HG02571 (cell line): Measurements from ENCODE around the gene SUCLG1.

Experiments
- ATAC-seq: cut with Tn5 transposase; IDR thresholded peaks from one replicate; pipeline ENCODE4 v1.9.1; 2021; ENCODE audit warnings: mild to moderate bottlenecking, moderate library complexity; ENCODE audit not compliant: unreplicated experiment

SUCLG1 gene

GRCh38 chr2:84467389-84467788, 8.3 kb upstream of the SUCLG1 start:
- ATAC-seq: no peak

- no peak for ATAC-seq
These were observed 2.2 kb upstream of the SUCLG1 start for GRCh38 chr2:84461310-84461709.

- no peak for ATAC-seq
These were observed 1.6 kb upstream of the SUCLG1 start for GRCh38 chr2:84460670-84461069.

- ATAC-seq: no peak
These were observed 907 bp upstream of the SUCLG1 start for GRCh38 chr2:84459944-84460429.

- ATAC-seq: peak; percentile 28
These were observed 496 bp downstream of the SUCLG1 start for GRCh38 chr2:84458551-84459017.

- ATAC-seq: no peak
These were observed 1.4 kb downstream of the SUCLG1 start for GRCh38 chr2:84457686-84458085.

- no peak for ATAC-seq
These were observed 2.9 kb downstream of the SUCLG1 start for GRCh38 chr2:84456156-84456555.

- ATAC-seq: no peak
These were observed 4.5 kb downstream of the SUCLG1 start for GRCh38 chr2:84454581-84454980.

- ATAC-seq: no peak
These were observed 6.5 kb downstream of the SUCLG1 start for GRCh38 chr2:84452624-84453023.

GRCh38 chr2:84451579-84451978, 7.5 kb downstream of the SUCLG1 start:
- no peak for ATAC-seq

- no peak for ATAC-seq
These were observed 8.5 kb downstream of the SUCLG1 start for GRCh38 chr2:84450288-84451227.

- ATAC-seq: no peak
These were observed 9.4 kb downstream of the SUCLG1 start for GRCh38 chr2:84449711-84450110.

GRCh38 chr2:84449055-84449454, 10.0 kb downstream of the SUCLG1 start:
- ATAC-seq: no peak

- no peak for ATAC-seq
These were observed 15.6 kb downstream of the SUCLG1 start for GRCh38 chr2:84443477-84443876.

- ATAC-seq: no peak
These were observed 16.2 kb downstream of the SUCLG1 start for GRCh38 chr2:84442888-84443287.

- ATAC-seq: no peak
These were observed 17.6 kb downstream of the SUCLG1 start for GRCh38 chr2:84441505-84441904.

- no peak for ATAC-seq
These were observed 18.0 kb downstream of the SUCLG1 start for GRCh38 chr2:84441036-84441435.

GRCh38 chr2:84435345-84436025, 23.6 kb downstream of the SUCLG1 start:
- ATAC-seq: no peak

GRCh38 chr2:84429328-84429727, 29.8 kb downstream of the SUCLG1 start:
- no peak for ATAC-seq

GRCh38 chr2:84427235-84428138, 31.6 kb downstream of the SUCLG1 start:
- ATAC-seq: peak; percentile 56

- ATAC-seq: no peak
These were observed 33.8 kb downstream of the SUCLG1 start for GRCh38 chr2:84425310-84425709.
